Measurements from ENCODE around the gene ZBED6.
"Not testable (repeated sequence)": the region's sequence is repeated elsewhere in the genome, so short reads cannot be mapped to it uniquely, and the experiment has no call there.

ZBED6 gene, protein sequence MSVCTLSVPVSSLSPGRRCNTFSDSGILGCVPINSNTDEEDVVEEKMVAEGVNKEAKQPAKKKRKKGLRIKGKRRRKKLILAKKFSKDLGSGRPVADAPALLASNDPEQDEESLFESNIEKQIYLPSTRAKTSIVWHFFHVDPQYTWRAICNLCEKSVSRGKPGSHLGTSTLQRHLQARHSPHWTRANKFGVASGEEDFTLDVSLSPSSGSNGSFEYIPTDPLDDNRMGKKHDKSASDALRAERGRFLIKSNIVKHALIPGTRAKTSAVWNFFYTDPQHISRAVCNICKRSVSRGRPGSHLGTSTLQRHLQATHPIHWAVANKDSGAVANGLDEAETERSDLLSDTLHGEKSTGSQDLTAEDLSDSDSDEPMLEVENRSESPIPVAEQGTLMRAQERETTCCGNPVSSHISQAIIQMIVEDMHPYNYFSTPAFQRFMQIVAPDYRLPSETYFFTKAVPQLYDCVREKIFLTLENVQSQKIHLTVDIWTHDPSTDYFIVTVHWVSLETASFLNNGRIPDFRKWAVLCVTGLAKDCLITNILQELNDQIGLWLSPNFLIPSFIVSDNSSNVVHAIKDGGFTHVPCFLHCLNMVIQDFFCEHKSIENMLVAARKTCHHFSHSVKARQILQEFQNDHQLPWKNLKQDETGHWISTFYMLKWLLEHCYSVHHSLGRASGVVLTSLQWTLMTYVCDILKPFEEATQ (N-terminal part only)

DNA sequence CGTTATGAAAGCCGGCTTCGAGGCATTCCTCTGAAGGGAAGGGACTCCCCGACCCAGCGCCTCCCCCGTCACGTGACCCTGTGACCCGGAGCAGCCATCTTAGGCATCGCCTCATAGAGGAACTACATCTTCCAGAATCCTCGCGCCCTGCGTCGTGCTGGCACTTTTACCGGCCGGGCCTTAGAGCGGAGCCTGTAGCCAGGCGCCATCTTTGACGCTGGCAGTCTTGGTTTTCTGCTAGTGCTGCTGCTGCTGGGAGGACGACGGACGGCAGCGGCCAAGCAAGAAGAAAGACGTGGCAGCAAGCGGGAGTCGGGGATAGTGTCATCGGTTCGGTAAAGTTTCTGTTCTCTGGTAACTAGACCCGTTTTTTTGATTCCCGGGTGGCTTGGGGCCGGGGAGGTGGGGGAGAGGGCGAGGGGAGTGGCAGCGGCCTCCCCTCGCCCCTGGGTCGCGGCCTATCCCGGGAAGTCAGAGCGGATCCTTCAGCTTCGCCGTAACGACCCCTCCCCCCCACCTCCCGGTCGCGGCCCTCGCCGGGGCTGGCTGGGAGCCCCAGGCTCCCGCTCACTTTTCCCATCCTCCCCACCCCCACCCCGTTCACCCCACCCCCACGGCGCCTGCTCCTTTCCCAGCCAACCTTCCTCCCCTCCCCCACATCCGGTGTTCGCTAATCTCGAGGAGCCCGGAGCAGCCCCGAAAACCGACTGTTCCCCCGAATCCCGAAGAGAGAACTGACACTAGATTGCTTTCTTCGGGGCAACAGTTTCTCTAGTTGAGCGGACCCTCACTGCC is at the start of gene ZBED6, which contains the start of gene ZC3H11A:
ZBED6 (plus strand) TSS at position 183 of the 795 bp plus-strand sequence. CDS start 1,900 bp downstream, outside the sequence.
ZC3H11A (plus strand) TSS at position 183 of the 795 bp plus-strand sequence. CDS start 21,448 bp downstream, outside the sequence.
- peak; percentile 98 for DNase-seq

GRCh38 chr1:203746281-203746680 is 49.1 kb upstream of the ZBED6 start:
- no peak for DNase-seq

- no peak for DNase-seq
These were observed 44.4 kb upstream of the ZBED6 start for GRCh38 chr1:203751051-203751450.

DNA sequence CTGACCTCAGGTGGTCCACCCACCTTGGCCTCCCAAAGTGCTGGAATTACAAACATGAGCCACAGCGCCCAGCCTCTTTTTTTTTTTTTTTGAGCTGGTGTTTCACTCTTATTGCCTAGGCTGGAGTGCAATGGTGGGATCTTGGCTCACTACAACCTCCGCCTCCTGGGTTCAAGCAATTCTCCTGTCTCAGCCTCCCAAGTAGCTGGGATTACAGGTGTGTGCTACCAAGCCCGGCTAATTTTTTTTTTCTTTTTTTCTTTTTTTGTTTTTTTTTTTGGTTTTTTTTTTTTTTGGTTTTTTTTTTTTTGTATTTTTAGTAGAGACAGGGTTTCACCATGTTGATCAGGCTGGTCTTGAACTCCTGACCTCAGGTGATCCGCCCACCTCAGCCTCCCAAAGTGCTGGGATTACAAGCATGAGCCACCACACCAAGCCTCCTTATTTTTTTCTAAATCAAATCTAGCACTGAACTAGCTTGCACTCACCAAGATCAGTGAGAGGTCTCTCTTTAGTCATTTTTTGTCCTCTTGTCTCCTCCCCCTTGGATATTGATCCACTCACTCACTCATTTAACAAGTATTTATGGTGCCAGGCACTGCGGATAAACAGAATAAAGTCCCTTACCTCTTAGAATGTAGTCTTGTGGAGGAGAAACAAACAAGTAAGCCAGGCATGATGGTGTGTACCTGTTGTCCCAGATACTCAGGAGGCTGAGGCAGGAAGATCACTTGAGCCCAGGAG is 43.6 kb upstream of the ZBED6 start:
- not testable (repeated sequence) for DNase-seq

DNA sequence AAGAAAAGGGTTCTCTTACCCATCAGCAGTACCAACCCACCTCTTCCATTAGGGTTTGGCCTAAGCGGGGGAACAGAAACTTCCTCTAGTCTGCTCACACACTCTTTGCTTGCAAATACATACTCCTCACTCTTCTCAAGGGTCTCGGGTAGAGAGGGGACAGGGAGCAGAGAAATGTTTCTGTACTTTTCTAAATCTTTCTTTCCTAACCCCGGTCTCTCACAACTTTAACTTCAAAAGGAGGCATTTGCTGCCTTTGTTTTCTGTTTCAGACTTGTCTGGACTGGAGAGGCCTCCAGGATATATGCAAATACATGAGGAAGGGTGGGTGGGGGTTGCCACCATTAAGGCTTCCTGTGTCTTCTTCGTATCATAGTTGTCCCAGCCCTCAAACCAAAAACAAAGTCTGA is 41.0 kb upstream of the ZBED6 start:
- DNase-seq, result peak; percentile 27

- no peak for DNase-seq
These were observed 39.4 kb upstream of the ZBED6 start for GRCh38 chr1:203756036-203756435.

GRCh38 chr1:203758749-203759148 is 36.7 kb upstream of the ZBED6 start:
- not testable (repeated sequence) for DNase-seq

GRCh38 chr1:203760506-203760905 is 34.9 kb upstream of the ZBED6 start:
- no peak for DNase-seq

- DNase-seq, result not testable (repeated sequence)
These were observed 33.5 kb upstream of the ZBED6 start for GRCh38 chr1:203761958-203762357.

- no peak for DNase-seq
These were observed 31.9 kb upstream of the ZBED6 start for GRCh38 chr1:203763505-203763904.

GRCh38 chr1:203764105-203765028 is 31.1 kb upstream of the ZBED6 start:
- DNase-seq, result no peak

DNA sequence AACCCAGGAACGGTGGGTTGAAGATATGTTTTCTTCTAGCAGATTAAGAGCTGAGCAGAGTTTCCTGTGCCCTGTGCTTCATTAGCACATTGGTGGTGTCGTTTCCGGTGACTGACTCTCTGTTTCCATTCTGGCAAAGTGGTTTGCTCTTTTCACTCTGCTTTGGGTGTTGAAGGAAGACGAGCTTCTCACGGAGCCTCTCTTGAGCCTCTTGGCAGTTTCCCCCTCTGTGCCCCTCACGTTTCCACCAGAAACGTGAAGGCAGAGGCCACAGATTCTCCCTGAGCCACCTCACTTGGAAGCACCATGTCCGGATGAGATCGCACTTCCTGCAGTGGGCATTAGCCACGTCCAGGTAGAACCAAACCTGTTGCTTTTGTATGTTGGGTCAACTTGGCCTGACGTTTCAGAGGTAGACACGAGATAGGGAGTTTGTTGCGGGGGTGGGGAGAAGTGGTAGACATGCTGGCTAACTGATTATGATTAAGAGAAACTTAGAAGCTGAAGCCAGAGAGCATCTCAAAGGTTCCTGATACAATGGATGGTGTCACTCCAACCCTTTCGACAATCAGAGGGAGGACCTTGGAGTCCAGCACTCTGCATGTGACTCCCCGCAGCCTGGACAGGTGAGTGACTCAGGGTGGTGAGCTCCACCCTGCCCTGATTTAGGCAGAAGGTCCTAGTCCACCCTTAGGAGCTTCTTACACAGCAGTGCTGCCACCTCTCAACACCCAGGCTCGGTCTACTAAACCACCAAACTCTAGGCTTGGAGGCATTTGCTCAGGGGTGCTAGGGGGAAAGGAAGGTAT is 30.2 kb upstream of the ZBED6 start, which contains the start of gene LAX1:
LAX1 (plus strand) TSS at position 155 of the 809 bp plus-strand sequence; CDS start at position 538, 383 bp downstream.
- peak; percentile 75 for DNase-seq

- DNase-seq, result no peak
These were observed 27.2 kb upstream of the ZBED6 start for GRCh38 chr1:203768256-203768655.

GRCh38 chr1:203769505-203770343 is 25.7 kb upstream of the ZBED6 start:
- DNase-seq, result no peak

DNA sequence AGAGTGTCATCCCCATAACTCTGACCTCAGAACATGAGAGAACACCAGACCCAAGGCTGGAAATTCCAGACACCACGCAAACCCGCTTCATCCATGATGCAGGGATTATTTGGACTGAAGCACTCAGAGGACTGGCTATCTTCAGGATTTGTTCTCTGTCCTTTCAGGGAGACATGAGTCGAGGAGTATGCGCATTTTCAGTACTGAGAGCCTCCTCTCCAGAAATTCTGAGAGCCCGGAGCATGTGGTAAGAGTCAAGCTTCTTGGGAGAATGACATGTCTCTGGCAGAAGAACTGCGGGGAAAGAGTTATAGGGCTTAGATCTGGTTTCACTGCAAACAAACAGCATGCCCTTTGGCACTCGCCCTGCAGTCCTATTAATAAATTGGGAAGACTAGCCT is 23.5 kb upstream of the ZBED6 start:
- no peak for DNase-seq

GRCh38 chr1:203772836-203773235 is 22.6 kb upstream of the ZBED6 start:
- DNase-seq, result no peak

GRCh38 chr1:203776636-203777035 is 18.8 kb upstream of the ZBED6 start:
- DNase-seq, result no peak

- DNase-seq, result no peak
These were observed 17.8 kb upstream of the ZBED6 start for GRCh38 chr1:203777596-203777995.

GRCh38 chr1:203778146-203778545 is 17.3 kb upstream of the ZBED6 start:
- no peak for DNase-seq

All from activated naive CD4-positive, alpha-beta T cell treated with anti-CD3 and anti-CD28 coated beads, Interleukin-2, amount 50 U/mL, for 16 hours (primary cell).